Activated CD4-positive, alpha-beta T cell treated with anti-CD3 and anti-CD28 coated beads, Interleukin-2, amount 10 ng/mL, durations not matched to agents 24 days and 14 days (primary cell): ENCODE data around the gene HS2ST1. TPM values are rescaled to one million over a fixed set of nuclear protein-coding genes. Genes with fewer than 3 reads are reported as not detected.

ENCODE experiments used
- total RNA-seq: library from RNA; stranded (reverse); gene quantifications from 2 replicates; pipeline ENCODE4 v1.2.3, GENCODE V29; 2022

Gene HS2ST1
- total RNA-seq, 1 donor from 2014 or later: 15.8 TPM

Other genes starting within 250 kb of the HS2ST1 start
- 57.0 and 59.7 TPM in 2 replicates for gene SH3GLB1, start 210.1 kb upstream of the HS2ST1 start, total RNA-seq
- 179 and 184 TPM in 2 replicates for gene SELENOF, start 509 bp upstream of the HS2ST1 start, total RNA-seq